GM18861 (cell line): ENCODE measurements around the gene TBX10.
"Not testable (repeated sequence)": the region's sequence is repeated elsewhere in the genome, so short reads cannot be mapped to it uniquely, and the experiment has no call there.

Experiments
- ATAC-seq: cut with Tn5 transposase; IDR thresholded peaks from one replicate; pipeline ENCODE4 v1.9.1; 2021; ENCODE audit not compliant: unreplicated experiment

The TBX10 gene

GRCh38 chr11:67664696-67665540 lies 25.4 kb upstream of the TBX10 start:
- ATAC-seq, result no peak

GRCh38 chr11:67664213-67664585 lies 24.6 kb upstream of the TBX10 start:
- no peak for ATAC-seq

- no peak for ATAC-seq
Measured at GRCh38 chr11:67663532-67664212, 24.1 kb upstream of the TBX10 start.

GRCh38 chr11:67662835-67663531 lies 23.4 kb upstream of the TBX10 start:
- ATAC-seq, result no peak

GRCh38 chr11:67662142-67662834 lies 22.7 kb upstream of the TBX10 start:
- ATAC-seq, result no peak

GRCh38 chr11:67660752-67661151 lies 21.2 kb upstream of the TBX10 start:
- ATAC-seq, result not testable (repeated sequence)

GRCh38 chr11:67659651-67660165 lies 20.1 kb upstream of the TBX10 start:
- ATAC-seq, result not testable (repeated sequence)

GRCh38 chr11:67657300-67657699 lies 17.7 kb upstream of the TBX10 start:
- ATAC-seq, result no peak

- ATAC-seq, result no peak
Measured at GRCh38 chr11:67656278-67656922, 16.8 kb upstream of the TBX10 start.

- no peak for ATAC-seq
Measured at GRCh38 chr11:67654225-67654624, 14.7 kb upstream of the TBX10 start.

GRCh38 chr11:67652965-67653845 lies 13.6 kb upstream of the TBX10 start:
- ATAC-seq, result no peak

GRCh38 chr11:67651976-67652781 lies 12.6 kb upstream of the TBX10 start:
- no peak for ATAC-seq

- no peak for ATAC-seq
Measured at GRCh38 chr11:67649634-67650510, 10.3 kb upstream of the TBX10 start.

- ATAC-seq, result no peak
Measured at GRCh38 chr11:67648796-67649613, 9.4 kb upstream of the TBX10 start.

GRCh38 chr11:67648140-67648795 lies 8.7 kb upstream of the TBX10 start:
- ATAC-seq, result no peak

- no peak for ATAC-seq
Measured at GRCh38 chr11:67647471-67647870, 7.9 kb upstream of the TBX10 start.
